NCI-H2196 (cell line): ENCODE results near the gene MKI67.
"Not testable (repeated sequence)": the region's sequence is repeated elsewhere in the genome, so short reads cannot be mapped to it uniquely, and the experiment has no call there.

Source experiments
- DNase-seq: peaks from one replicate; lab custom pipeline; 2025; ENCODE audit not compliant: unreplicated experiment; lab: John Stamatoyannopoulos, UW

MKI67 gene

GRCh38 chr10:128149267-128150014 lies 23.2 kb upstream of the MKI67 start:
- DNase-seq, result no peak

- no peak for DNase-seq
Measured at GRCh38 chr10:128147669-128148068, 21.4 kb upstream of the MKI67 start.

GRCh38 chr10:128147064-128147463 lies 20.8 kb upstream of the MKI67 start:
- DNase-seq, result no peak

GRCh38 chr10:128144547-128144946 lies 18.3 kb upstream of the MKI67 start:
- no peak for DNase-seq

GRCh38 chr10:128143531-128143930 lies 17.3 kb upstream of the MKI67 start:
- DNase-seq, result no peak

GRCh38 chr10:128140425-128140824 lies 14.2 kb upstream of the MKI67 start:
- DNase-seq, result no peak

GRCh38 chr10:128138429-128138828 lies 12.2 kb upstream of the MKI67 start:
- not testable (repeated sequence) for DNase-seq

- DNase-seq, result no peak
Measured at GRCh38 chr10:128137877-128138276, 11.7 kb upstream of the MKI67 start.

GRCh38 chr10:128130051-128130450 lies 3.8 kb upstream of the MKI67 start:
- DNase-seq, result no peak

GRCh38 chr10:128128582-128128981 lies 2.4 kb upstream of the MKI67 start:
- no peak for DNase-seq

- DNase-seq, result no peak
Measured at GRCh38 chr10:128125416-128125943, 743 bp downstream of the MKI67 start.

GRCh38 chr10:128124813-128125403 lies 1.3 kb downstream of the MKI67 start:
- DNase-seq, result no peak

- DNase-seq, result no peak
Measured at GRCh38 chr10:128123846-128124245, 2.4 kb downstream of the MKI67 start.

GRCh38 chr10:128122931-128123330 lies 3.3 kb downstream of the MKI67 start:
- DNase-seq, result no peak

GRCh38 chr10:128121750-128122412 lies 4.3 kb downstream of the MKI67 start:
- no peak for DNase-seq

GRCh38 chr10:128116851-128117615 lies 9.2 kb downstream of the MKI67 start:
- no peak for DNase-seq

- no peak for DNase-seq
Measured at GRCh38 chr10:128116187-128116586, 10.0 kb downstream of the MKI67 start.

GRCh38 chr10:128115356-128115755 lies 10.9 kb downstream of the MKI67 start:
- DNase-seq, result no peak

- no peak for DNase-seq
Measured at GRCh38 chr10:128114901-128115300, 11.3 kb downstream of the MKI67 start.

- no peak for DNase-seq
Measured at GRCh38 chr10:128113026-128113425, 13.2 kb downstream of the MKI67 start.

GRCh38 chr10:128111696-128112095 lies 14.5 kb downstream of the MKI67 start:
- DNase-seq, result no peak
